Measurements from ENCODE around the gene UBAC2.
"Not testable (repeated sequence)": the region's sequence is repeated elsewhere in the genome, so short reads cannot be mapped to it uniquely, and the experiment has no call there.

UBAC2 gene

DNA sequence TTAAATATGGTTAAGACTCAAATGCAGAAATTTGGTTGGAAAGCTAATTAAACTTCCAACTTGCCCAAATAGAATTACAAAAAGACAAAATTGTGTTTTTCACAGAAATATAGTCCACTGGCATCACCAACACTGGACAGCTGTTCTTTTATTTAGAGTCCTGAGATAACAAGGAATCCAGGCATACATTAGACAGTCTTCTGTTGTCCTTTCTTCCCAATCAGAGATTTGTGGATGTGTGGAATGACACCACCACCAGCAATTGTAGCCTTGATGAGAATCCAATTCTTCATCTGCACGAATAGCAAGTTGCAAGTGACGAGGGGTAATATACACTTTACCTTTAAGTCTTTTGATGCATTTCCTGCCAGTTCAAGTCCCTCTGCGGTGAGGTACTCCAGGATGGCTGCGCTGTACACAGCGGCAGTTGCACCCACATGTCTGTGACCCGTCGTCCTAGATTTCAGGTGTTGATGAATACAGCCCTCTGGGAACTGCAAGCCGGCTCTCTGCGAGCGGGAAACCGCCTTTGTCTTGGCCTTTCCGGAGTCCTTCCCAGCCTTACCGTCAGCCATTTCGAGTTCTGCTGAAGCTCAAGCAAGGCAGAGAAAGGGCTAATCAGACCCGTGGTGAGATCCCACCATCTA is 14.7 kb downstream of the UBAC2 start:
- DNase-seq = peak; percentile 86

- no peak for DNase-seq
Observed at GRCh38 chr13:99217461-99218110, 16.9 kb downstream of the UBAC2 start.

GRCh38 chr13:99218126-99218525 is 17.5 kb downstream of the UBAC2 start:
- no peak for DNase-seq

DNA sequence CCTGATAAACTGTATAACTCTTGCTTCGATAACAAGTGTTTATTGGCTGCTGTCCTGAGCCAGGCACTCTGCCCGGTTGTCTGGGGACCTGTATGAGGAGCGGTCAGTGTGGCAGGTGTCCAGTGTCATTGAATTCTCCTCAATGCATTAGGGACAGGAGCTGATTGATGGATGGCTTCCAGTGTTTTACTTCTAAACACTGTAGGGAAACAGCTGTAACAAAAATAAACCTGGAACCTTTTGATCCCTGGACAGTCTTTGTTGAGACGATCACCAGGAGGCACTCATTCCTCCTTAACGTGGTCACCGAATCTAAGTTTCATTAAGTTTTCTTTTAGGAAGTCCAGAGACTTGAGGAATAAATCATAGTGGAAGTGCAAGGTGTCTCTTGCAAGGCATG is 17.9 kb downstream of the UBAC2 start:
- DNase-seq = peak; percentile 15

- no peak for DNase-seq
Observed at GRCh38 chr13:99218969-99219368, 18.3 kb downstream of the UBAC2 start.

DNA sequence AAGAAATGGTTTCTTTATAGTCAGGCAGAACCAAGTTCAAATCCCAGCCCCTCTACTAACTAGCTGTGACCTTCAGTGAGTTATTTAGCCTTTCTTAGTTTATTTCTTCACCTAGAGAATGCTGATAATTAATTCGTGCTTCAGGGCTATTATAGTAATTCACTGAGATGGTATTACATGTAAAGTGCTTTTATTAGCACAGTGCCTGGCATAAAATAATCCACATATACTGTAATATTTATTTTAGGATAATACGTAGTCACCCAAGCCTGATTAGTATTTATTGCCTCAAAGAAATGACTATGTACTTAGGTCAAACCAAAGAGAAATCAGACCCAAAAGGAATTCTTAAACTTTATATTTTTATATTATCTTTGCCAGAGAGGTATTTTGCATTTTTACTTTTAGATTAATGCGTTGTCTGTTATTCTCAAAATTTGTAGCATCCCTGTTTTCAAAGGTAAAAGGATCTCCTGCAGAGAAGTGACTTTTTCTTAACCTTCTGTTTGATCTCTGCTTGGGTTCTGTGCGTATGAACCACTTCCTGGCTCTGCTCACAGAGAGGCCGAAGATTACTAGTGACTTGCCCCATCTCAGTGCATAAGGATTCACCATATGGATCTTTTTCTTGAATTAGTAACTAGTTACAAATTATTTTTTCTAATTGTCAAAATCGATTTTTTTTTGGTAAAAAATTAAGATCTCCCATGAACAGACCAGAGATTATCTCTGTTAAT is 19.7 kb downstream of the UBAC2 start:
- DNase-seq = no peak

DNA sequence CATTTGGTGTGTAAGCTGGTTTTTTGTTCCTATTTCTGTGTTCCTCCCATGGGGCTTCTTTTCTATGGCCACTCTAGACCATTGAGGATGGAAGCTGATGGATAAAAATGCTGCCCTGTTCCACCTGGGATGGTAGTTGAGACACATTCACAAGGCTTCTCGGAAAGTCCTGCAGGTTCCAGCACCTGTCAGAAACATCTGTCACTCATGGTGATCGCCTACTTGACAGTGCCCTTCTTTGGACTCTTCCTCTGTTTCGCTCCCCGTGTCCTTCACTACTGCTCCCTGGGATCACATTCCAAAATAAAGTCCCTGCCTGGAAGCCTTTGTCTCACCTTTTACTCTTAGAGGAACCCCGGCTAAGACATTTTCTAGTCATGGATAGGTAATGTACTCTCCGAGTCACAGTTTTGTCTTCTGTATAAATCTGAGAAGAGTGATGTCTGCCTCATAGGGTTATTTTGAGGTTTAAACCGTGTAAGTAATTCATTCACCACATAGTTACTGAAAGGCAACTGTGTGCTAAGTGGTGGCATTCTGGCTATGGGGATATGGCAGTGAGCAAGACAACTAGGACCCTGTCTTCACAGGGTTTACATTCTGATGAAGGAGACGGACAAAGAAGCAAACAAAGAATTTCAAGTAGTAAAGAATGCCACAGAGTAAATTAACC is 21.0 kb downstream of the UBAC2 start:
- no peak for DNase-seq

DNA sequence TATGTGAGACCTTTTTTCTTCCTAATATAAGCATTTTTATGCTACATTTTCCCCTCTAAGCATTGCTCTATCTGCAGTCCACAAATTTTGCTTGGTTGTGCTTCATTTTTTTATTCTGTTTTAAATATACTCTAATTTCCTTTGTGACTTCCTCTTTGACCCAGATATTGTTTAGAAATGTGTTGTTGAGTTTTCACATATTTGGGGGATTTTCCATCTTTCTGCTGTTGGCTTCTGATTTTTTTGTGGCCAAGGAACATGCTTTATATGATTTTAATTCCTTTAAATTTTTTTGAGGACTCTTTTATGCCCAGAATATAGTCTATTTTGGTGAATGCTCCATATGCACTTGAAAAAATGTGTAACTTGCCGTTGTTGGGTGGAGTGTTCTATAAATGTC is 22.9 kb downstream of the UBAC2 start:
- DNase-seq = no peak

DNA sequence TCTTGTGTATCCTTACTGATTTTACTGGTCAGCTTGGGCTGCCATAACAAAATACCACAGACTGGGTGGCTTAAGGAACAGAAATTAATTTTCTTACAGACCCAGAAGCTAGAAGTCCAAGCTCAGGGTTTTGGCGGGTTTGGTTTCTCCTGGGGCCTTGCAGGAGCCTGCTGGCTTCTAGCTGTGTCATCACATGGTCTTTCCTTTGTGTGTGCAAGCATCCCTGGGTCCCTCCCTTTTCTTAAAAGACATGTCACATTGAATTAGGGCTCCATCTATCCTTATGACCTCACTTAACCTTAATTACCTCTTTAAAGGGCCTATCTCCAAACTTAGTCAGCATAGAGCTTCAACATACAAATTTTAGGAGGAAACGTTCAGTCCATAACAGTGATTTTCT is 23.4 kb downstream of the UBAC2 start:
- DNase-seq = peak; percentile 94

- no peak for DNase-seq
Observed at GRCh38 chr13:99225078-99225477, 24.4 kb downstream of the UBAC2 start.

GRCh38 chr13:99226513-99226912 is 25.9 kb downstream of the UBAC2 start:
- no peak for DNase-seq

DNA sequence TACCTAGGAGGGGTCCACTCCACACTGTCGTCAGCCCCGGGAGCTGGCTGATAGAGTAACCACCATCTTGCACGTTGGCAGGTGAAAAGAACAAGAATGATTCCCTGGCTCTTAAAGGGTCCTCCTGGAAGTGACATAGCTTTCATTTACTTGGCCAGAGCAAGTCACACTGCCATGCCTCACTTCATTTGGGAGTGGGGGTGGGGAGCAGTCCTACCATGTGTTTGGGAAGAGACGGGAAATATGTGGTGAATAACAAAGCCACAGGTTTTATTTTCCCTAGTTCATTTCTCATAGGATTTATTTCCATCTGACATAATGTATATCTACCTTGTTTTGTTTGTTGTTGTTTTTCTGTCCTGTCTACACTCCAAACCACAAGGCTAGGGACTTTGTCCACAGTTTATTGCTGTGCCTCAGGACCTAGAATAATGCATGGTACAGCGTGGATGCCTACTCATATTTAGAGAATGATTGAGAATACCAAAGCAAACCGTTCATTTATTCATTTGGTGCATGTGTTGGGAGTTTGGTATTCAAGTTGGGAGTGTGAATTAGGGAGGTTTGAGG is 26.8 kb downstream of the UBAC2 start:
- no peak for DNase-seq

- no peak for DNase-seq
Observed at GRCh38 chr13:99227909-99228688, 27.4 kb downstream of the UBAC2 start.

DNA sequence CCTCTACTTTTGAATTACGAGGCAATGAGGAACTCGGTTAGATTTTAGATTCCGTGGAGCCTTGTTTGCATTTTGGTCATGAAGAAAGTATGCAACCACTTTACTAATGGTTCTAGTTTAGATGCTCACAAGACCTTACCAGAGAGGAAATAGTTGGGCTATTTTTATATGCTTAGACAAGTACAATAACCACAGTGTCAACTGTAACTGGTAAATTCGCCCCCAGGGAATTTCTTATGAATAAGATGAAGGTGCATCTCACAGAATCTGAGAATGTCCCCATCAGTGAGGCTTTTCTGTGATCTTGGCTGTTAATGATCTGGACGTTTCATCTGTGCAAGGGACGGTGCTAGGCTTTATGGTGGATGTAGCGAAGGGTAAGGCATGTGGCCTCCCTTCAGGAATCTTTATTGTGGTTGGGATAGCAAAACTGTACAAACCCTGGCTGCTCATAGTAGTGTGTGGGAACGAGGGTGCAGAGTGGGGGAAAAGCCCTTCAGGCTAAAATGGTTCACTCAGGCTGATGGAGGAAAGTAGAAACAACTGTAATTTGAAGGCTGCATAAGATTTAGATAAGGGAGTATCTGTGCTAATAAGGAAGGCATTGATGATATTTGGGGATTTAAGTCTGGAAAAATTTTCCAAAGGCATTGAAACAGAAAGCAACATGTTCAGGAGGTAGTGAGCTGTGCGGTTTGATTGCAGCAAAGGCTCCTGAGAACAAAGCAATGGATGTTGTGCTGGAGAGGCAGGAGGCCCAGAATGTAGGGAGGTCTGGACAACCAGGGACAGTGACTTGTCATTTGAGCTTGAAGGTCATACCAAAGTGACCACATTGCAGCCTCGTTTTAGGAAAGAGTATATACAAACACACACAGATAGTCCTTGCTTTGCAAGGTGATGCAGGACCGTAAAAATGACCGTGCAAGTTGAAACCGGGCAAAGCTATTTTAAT is 28.4 kb downstream of the UBAC2 start:
- DNase-seq = peak; percentile 28

GRCh38 chr13:99230588-99230987 is 29.9 kb downstream of the UBAC2 start:
- not testable (repeated sequence) for DNase-seq

- no peak for DNase-seq
Observed at GRCh38 chr13:99230991-99231390, 30.3 kb downstream of the UBAC2 start.

- DNase-seq = no peak
Observed at GRCh38 chr13:99231721-99232120, 31.1 kb downstream of the UBAC2 start.

GRCh38 chr13:99237981-99238662 is 37.5 kb downstream of the UBAC2 start:
- DNase-seq = no peak

- no peak for DNase-seq
Observed at GRCh38 chr13:99246100-99246499, 45.4 kb downstream of the UBAC2 start.

GRCh38 chr13:99249178-99249577 is 48.5 kb downstream of the UBAC2 start:
- DNase-seq = not testable (repeated sequence)

DNA sequence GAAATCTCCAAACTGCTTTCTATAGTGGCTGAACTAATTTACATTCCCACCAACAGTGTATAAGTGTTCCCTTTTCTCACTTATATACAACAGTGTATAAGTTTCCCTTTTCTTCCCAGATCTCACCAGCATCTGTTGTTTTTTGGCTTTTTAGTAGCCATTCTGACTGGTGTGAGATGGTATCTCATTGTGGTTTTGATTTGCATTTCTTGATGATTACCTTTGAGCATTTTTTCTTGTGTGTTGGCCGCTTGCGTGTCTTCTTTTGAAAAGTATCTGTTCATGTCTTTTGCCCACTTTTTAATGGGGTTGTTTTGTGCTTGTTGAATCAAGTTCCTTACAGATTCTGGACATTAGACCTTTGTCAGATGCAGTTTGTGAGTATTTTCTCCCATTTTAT is 49.0 kb downstream of the UBAC2 start:
- not testable (repeated sequence) for DNase-seq

All from eye (tissue), 1 donor.